Fibroblast of villous mesenchyme (primary cell): Measurements from ENCODE around the gene KANK2. TPM values are rescaled to one million over a fixed set of nuclear protein-coding genes. Genes with fewer than 3 reads are reported as not detected.
"Not testable (repeated sequence)": the region's sequence is repeated elsewhere in the genome, so short reads cannot be mapped to it uniquely, and the experiment has no call there.

Experiments used
- DNase-seq: peaks from one replicate; pipeline ENCODE4 v3.0.0-alpha.2; 2010; ENCODE audit warnings: low read depth
- H3K4me3 ChIP-seq: 2 replicates; pipeline ENCODE4 v1.5.1; 2011; ENCODE audit warnings: low read depth, mild to moderate bottlenecking, low read length
- CTCF ChIP-seq: IDR thresholded peaks from 2 replicates; pipeline ENCODE4 v1.5.1; 2012; ENCODE audit warnings: low read depth, mild to moderate bottlenecking, low read length; ENCODE audit not compliant: insufficient read depth
- total RNA-seq: library from RNA; depleted of rRNA; stranded (reverse); fragments of >200 nt; gene quantifications from 2 replicates; pipeline ENCODE4 v1.2.3, GENCODE V29; 2012

KANK2 gene
- total RNA-seq, 1 donor = 253 TPM

DNA sequence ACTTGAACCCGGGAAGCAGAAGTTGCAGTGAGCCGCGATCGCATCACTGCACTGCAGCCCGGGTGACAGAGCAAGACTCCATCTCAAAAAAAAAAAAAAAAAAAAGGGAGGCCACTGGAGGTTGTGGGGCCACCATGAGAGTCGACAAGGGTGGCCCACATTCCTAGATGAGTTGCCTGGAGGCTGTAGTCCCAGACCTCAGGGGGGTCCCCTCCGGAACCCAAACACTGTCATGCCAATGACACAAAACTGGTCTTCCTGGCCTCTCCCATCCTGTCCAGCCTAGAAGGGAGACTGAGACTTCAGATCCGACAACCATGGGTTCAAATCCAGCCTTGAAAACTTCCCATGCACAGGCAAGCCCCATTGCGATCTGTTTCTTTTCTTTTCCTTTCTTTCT lies 56.4 kb downstream of the KANK2 start:
- TF ChIP-seq CTCF = no peak
- H3K4me3 ChIP-seq = no peak overlapping the region

DNA sequence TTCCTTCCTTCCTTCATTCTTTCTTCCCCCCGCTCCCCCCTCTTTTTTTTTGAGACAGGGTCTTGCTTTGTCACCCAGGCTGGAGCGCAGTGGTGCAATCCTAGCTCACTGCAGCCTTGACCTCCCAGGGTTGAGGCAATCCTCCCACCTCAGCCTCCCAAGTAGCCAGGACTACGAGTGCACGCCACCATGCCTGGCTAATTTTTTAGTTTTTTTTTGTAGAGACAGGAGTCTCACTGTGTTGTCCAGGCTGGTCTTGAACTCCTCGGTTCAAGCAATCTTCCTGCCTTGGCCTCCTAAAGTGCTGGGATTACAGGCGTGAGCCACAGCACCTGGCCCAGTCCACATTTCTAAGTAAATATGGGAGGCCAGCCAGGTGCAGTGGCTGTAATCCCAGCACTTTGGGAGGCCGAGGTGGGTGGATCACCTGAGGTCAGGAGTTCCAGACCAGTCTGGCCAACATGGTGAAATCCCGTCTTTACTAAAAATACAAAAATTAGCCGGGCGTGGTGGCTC lies 57.3 kb downstream of the KANK2 start:
- H3K4me3 ChIP-seq, DNase-seq: not testable (repeated sequence)

More for the DNA sequence above, 56.4 kb downstream of the KANK2 start:
- DNase-seq = no peak

DNA sequence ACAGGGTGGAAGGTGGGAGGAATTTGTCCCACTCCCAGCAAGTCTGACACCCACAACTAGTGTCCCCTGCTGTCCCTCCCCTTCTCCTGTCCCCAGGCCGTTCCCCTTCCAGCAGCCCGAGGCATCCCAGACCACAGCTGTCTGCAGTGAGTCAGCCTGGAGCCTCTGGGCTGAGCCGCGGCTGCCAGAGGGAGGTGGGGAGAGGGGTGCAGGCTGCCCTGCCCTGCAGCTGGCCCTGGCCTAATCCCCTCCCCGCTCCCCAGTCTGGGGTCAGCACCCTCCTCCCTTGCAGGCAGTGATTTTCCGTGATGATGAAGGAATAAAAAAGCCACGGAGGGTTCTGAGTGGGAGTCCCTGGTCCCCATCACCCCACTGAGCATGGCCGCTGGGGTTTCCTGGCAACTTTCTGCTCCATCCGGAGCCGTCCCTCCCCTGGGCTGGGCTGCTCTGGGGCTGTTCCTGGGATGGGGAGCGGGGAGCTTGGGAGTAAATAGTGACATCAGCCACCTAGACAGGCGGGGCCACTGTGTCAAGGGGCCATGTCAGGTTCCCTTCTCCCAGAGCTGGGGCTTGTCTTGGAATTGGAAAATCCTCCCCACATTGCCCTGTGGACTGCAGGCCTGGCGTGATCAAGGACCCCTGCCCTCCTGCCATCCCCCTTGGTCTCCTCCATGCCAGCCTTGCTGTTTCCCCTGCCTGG lies 58.6 kb downstream of the KANK2 start:
- peak overlapping the region; percentile 12 for H3K4me3 ChIP-seq
- DNase-seq = peak; percentile 95
- TF ChIP-seq CTCF = no peak

DNA sequence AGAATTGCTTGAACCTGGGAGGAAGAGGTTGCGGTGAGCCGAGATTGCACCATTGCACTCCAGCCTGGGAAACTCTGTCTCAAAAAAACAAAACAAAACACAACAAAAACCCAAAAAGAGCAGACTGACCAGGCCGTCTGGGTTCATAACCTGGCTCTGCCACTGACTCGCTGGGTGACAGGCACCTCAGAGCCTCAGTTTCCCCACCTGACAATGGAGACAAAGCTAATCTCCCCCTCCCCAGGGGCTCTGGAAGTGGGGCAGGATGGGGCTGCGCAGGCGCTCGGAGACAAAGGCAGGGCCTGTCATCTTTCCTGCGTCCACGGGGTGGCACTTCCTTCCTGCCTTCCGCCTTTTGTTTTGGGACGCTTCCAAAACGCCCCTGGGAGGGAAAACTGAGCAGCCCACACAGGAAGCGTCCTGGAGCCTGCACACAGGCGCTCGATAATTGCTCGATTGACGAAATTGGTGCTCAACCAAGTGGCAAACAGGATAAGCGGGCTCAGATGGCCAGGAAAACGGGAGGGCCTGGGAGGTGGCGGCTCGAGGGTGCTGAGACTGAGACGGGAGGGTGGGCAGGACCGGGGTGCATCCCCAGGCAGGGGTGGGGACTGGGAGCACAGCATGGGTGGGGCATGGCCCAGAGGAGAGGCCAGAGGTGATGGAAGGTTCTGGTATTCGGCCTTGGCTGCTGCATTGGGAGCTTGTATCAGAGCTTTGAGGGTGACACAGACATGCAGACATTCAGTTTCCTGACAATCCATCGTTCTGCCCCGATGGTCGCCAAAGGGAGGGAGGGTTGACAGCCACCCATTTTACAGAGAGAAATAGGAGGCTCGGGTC lies 59.6 kb downstream of the KANK2 start:
- peak; percentile 95 for DNase-seq
- peak overlapping the region; percentile 25 for H3K4me3 ChIP-seq
- peak; percentile 88 for TF ChIP-seq CTCF

DNA sequence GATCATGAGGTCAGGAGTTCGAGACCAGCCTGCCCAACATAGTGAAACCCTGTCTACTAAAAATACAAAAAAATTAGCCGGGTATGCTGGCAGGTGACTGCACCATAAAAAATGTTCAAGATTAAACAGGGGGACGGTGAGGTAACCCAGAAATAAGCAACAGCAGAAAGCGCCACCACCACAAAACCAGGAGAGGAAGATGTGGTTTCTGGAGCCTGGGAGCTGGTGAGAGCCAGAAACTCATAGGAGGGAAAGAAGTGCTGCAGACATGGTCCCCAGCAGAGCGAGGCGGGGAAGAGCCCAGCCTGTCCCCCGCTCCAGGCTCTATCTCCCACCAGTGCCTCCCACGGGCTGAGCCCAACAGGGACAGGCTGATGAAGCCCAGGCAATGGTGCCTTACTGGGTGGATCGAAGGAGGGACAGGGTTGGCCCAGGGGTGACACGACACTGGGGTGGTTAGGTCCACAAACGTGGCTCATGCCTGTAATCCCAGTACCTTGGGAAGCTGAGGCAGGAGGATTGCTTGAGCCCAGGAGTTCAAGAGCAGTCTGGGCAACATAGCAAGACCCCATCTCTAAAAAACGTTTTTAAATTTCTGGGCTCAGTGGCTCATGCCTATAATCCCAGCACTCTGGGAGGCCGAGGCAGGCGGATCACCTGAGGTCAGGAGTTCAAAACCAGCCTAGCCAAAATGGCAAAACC lies 60.8 kb downstream of the KANK2 start:
- no peak for TF ChIP-seq CTCF
- no peak for DNase-seq
- H3K4me3 ChIP-seq = no peak overlapping the region

- no peak for TF ChIP-seq CTCF
- DNase-seq = no peak
- H3K4me3 ChIP-seq = no peak overlapping the region
Measured at GRCh38 chr19:11131471-11131870, 65.9 kb downstream of the KANK2 start.
